GM12878 (cell line): ENCODE data around the gene ETV6.

Source experiments
- MAX ChIP-seq: IDR thresholded peaks from 2 replicates; pipeline ENCODE4 v1.6.1; 2012; ENCODE audit warnings: low read depth, low read length, improper control_type of control experiment
- MTA2 ChIP-seq: fragments of 450-650 bp; IDR thresholded peaks from 2 replicates; pipeline ENCODE4 v1.6.1; 2016; ENCODE audit warnings: low read depth, mild to moderate bottlenecking, moderate library complexity
- POLR2A ChIP-seq: IDR thresholded peaks from 2 replicates; pipeline ENCODE4 v1.6.1; 2011; ENCODE audit warnings: low read depth, mild to moderate bottlenecking, low read length
- TF ChIP-seq, protein P1 (sequence below): IDR thresholded peaks from 2 replicates; pipeline ENCODE4 v1.6.1; 2012; ENCODE audit warnings: mild to moderate bottlenecking, low read depth, low read length
- TF ChIP-seq, protein P2 (sequence below), 3 experiments: IDR thresholded peaks in 2 of 3; conservative IDR thresholded peaks in 1 of 3; 2 replicates each; pipeline ENCODE4 v1.5.1; 2011; ENCODE audit warnings: low read depth in 3 of 3, low read length in 3 of 3, mild to moderate bottlenecking in 3 of 3, control low read depth in 2 of 3, moderate library complexity in 2 of 3, inconsistent platforms in 1 of 3, mixed read lengths in 1 of 3; ENCODE audit not compliant: control insufficient read depth in 2 of 3, insufficient read depth in 1 of 3; ENCODE audit errors: extremely low read depth in 1 of 3

DNA sequence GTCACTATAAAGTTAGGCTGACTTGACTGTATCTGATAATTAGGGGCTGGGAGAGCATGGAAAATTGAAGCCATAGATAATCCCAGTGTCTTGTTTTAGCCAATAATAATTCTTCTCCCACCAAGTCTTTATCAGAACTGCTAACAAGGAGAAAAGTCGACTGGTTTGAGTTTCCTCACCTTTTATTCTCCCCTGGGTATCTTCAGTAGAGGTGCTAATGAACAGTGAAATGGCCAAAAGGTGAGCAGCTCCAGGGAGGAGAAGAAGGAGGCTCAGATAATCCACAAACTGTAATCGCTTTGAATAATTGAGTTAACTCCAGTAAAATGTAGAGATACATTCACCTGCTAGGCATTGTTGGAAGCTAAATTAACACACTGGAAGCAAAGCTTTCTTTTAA, 72.6 kb downstream of the ETV6 start:
- TF ChIP-seq MTA2, result no peak
- no peak for TF ChIP-seq POLR2A
- TF ChIP-seq, protein P1, sequence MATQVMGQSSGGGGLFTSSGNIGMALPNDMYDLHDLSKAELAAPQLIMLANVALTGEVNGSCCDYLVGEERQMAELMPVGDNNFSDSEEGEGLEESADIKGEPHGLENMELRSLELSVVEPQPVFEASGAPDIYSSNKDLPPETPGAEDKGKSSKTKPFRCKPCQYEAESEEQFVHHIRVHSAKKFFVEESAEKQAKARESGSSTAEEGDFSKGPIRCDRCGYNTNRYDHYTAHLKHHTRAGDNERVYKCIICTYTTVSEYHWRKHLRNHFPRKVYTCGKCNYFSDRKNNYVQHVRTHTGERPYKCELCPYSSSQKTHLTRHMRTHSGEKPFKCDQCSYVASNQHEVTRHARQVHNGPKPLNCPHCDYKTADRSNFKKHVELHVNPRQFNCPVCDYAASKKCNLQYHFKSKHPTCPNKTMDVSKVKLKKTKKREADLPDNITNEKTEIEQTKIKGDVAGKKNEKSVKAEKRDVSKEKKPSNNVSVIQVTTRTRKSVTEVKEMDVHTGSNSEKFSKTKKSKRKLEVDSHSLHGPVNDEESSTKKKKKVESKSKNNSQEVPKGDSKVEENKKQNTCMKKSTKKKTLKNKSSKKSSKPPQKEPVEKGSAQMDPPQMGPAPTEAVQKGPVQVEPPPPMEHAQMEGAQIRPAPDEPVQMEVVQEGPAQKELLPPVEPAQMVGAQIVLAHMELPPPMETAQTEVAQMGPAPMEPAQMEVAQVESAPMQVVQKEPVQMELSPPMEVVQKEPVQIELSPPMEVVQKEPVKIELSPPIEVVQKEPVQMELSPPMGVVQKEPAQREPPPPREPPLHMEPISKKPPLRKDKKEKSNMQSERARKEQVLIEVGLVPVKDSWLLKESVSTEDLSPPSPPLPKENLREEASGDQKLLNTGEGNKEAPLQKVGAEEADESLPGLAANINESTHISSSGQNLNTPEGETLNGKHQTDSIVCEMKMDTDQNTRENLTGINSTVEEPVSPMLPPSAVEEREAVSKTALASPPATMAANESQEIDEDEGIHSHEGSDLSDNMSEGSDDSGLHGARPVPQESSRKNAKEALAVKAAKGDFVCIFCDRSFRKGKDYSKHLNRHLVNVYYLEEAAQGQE, result no peak
- TF ChIP-seq, protein P2, sequence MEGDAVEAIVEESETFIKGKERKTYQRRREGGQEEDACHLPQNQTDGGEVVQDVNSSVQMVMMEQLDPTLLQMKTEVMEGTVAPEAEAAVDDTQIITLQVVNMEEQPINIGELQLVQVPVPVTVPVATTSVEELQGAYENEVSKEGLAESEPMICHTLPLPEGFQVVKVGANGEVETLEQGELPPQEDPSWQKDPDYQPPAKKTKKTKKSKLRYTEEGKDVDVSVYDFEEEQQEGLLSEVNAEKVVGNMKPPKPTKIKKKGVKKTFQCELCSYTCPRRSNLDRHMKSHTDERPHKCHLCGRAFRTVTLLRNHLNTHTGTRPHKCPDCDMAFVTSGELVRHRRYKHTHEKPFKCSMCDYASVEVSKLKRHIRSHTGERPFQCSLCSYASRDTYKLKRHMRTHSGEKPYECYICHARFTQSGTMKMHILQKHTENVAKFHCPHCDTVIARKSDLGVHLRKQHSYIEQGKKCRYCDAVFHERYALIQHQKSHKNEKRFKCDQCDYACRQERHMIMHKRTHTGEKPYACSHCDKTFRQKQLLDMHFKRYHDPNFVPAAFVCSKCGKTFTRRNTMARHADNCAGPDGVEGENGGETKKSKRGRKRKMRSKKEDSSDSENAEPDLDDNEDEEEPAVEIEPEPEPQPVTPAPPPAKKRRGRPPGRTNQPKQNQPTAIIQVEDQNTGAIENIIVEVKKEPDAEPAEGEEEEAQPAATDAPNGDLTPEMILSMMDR (IDR thresholded peaks at IDR 0.05 in 2 of 3, conservative IDR thresholded peaks at IDR 0.05 in 1 of 3; ENCODE audit: control insufficient read depth in 2 of 3, extremely low read depth in 1 of 3, insufficient read depth in 1 of 3, low read depth in 3 of 3, low read length in 3 of 3), result no peak
- TF ChIP-seq MAX, result no peak
